HepG2 (cell line): ENCODE data around the gene SIRT7. TPM values are rescaled to one million over a fixed set of nuclear protein-coding genes. Genes with fewer than 3 reads are reported as not detected.

Experiments
- CENPT ChIP-seq: sonication (generic); formaldehyde crosslinking; IDR thresholded peaks from 2 replicates; pipeline ENCODE4 v1.8.0; 2022; ENCODE audit warnings: low read depth, mild to moderate bottlenecking, moderate library complexity, missing genetic modification reagents
- CHCHD3 ChIP-seq: sonication (generic); formaldehyde crosslinking; IDR thresholded peaks from 2 replicates; pipeline ENCODE4 v1.8.0; 2022; ENCODE audit warnings: mild to moderate bottlenecking, missing genetic modification reagents, moderate library complexity
- MAF1 ChIP-seq: sonication (generic); formaldehyde crosslinking; IDR thresholded peaks from 2 replicates; pipeline ENCODE4 v1.5.0; 2020; ENCODE audit warnings: missing genetic modification reagents, borderline replicate concordance
- NFRKB ChIP-seq: fragments of 450-650 bp; IDR thresholded peaks from 2 replicates; pipeline ENCODE4 v1.6.1; 2017
- PHF20 ChIP-seq: sonication (generic); formaldehyde crosslinking; IDR thresholded peaks from 2 replicates; pipeline ENCODE4 v1.5.0; 2020; ENCODE audit warnings: mild to moderate bottlenecking, missing genetic modification reagents
- SMYD3 ChIP-seq: sonication (generic); formaldehyde crosslinking; IDR thresholded peaks from 2 replicates; pipeline ENCODE4 v1.8.1; 2023; ENCODE audit warnings: mild to moderate bottlenecking, missing genetic modification reagents
- ZNF205 ChIP-seq: IDR thresholded peaks from 2 replicates; pipeline ENCODE4 v1.6.1; 2018; ENCODE audit warnings: missing biosample characterization, missing genetic modification reagents
- ZNF24 ChIP-seq: fragments of 450-650 bp; IDR thresholded peaks from 2 replicates; pipeline ENCODE4 v1.6.1; 2017; ENCODE audit warnings: antibody characterized with exemption, mild to moderate bottlenecking
- ZNF263 ChIP-seq: sonication (generic); formaldehyde crosslinking; IDR thresholded peaks from 2 replicates; pipeline ENCODE4 v1.4.0; 2020; ENCODE audit warnings: missing genetic modification reagents
- ZNF496 ChIP-seq: sonication (generic); formaldehyde crosslinking; IDR thresholded peaks from 2 replicates; pipeline ENCODE4 v1.8.1; 2023; ENCODE audit warnings: mild to moderate bottlenecking, moderate library complexity, missing genetic modification reagents; ENCODE audit not compliant: insufficient replicate concordance
- ZNF563 ChIP-seq: sonication (generic); formaldehyde crosslinking; IDR thresholded peaks from 2 replicates; pipeline ENCODE4 v1.8.0; 2022; ENCODE audit warnings: mild to moderate bottlenecking, moderate library complexity, missing genetic modification reagents
- ZNF567 ChIP-seq: sonication (generic); formaldehyde crosslinking; IDR thresholded peaks from 2 replicates; pipeline ENCODE4 v1.8.1; 2023; ENCODE audit warnings: mild to moderate bottlenecking, missing genetic modification reagents, borderline replicate concordance
- ZNF598 ChIP-seq: sonication (generic); formaldehyde crosslinking; IDR thresholded peaks from 2 replicates; pipeline ENCODE4 v1.5.1; 2020; ENCODE audit warnings: mild to moderate bottlenecking, missing genetic modification reagents, borderline replicate concordance
- polyA plus RNA-seq, 8 experiments: library from polyadenylated mRNA; depleted of rRNA in 3 of 8; stranded (reverse) in 7 of 8; unstranded in 1 of 8; fragments of >200 nt; fragmentation: Illumina TruSeq in 4 of 8; extraction: Trizol in 4 of 8; gene quantifications; 2 replicates each; pipeline versions ENCODE4 v1.2.1 to v1.2.3, GENCODE V29; 2011 to 2016; ENCODE audit warnings: low read depth in 4 of 8, missing spikeins in 1 of 8, mixed read lengths in 1 of 8; ENCODE audit not compliant: insufficient read depth in 1 of 8
- total RNA-seq, 5 experiments: library from RNA; depleted of rRNA; stranded (reverse); fragments of >200 nt; fragmentation: Illumina TruSeq; extraction: Trizol; gene quantifications; 2 replicates each; pipeline ENCODE4 v1.2.3, GENCODE V29; 2016; ENCODE audit warnings: low read depth in 1 of 5
- TF ChIP-seq, protein P1 (sequence below): IDR thresholded peaks from 2 replicates; pipeline ENCODE4 v1.6.1; 2016; ENCODE audit warnings: low read depth, control low read depth
- TF ChIP-seq, protein P2 (sequence below): sonication (generic); formaldehyde crosslinking; IDR thresholded peaks from 2 replicates; pipeline ENCODE4 v1.4.0; 2020; ENCODE audit warnings: mild to moderate bottlenecking, missing genetic modification reagents
- TF ChIP-seq, protein P3 (sequence below): sonication (generic); formaldehyde crosslinking; IDR thresholded peaks from 2 replicates; pipeline ENCODE4 v1.9.0; 2021; ENCODE audit warnings: missing genetic modification reagents, mild to moderate bottlenecking, borderline replicate concordance

SIRT7 gene
- total and polyA plus RNA-seq, 2 of the 13 experiments (the other 11 are each of a cell fraction or from before 2014, with no cell fraction given) = 8.3 to 24.8 TPM

- TF ChIP-seq, protein P1, sequence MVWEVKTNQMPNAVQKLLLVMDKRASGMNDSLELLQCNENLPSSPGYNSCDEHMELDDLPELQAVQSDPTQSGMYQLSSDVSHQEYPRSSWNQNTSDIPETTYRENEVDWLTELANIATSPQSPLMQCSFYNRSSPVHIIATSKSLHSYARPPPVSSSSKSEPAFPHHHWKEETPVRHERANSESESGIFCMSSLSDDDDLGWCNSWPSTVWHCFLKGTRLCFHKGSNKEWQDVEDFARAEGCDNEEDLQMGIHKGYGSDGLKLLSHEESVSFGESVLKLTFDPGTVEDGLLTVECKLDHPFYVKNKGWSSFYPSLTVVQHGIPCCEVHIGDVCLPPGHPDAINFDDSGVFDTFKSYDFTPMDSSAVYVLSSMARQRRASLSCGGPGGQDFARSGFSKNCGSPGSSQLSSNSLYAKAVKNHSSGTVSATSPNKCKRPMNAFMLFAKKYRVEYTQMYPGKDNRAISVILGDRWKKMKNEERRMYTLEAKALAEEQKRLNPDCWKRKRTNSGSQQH = no peak
- TF ChIP-seq, protein P2, sequence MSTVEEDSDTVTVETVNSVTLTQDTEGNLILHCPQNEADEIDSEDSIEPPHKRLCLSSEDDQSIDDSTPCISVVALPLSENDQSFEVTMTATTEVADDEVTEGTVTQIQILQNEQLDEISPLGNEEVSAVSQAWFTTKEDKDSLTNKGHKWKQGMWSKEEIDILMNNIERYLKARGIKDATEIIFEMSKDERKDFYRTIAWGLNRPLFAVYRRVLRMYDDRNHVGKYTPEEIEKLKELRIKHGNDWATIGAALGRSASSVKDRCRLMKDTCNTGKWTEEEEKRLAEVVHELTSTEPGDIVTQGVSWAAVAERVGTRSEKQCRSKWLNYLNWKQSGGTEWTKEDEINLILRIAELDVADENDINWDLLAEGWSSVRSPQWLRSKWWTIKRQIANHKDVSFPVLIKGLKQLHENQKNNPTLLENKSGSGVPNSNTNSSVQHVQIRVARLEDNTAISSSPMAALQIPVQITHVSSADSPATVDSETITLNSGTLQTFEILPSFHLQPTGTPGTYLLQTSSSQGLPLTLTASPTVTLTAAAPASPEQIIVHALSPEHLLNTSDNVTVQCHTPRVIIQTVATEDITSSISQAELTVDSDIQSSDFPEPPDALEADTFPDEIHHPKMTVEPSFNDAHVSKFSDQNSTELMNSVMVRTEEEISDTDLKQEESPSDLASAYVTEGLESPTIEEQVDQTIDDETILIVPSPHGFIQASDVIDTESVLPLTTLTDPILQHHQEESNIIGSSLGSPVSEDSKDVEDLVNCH (CRISPR knock-in tag) = no peak
- TF ChIP-seq MAF1 (CRISPR knock-in tag) = no peak
- no peak for TF ChIP-seq NFRKB
- TF ChIP-seq ZNF563 (CRISPR knock-in tag) = no peak
- TF ChIP-seq ZNF205 = no peak
- TF ChIP-seq ZNF567 (CRISPR knock-in tag) = no peak
- no peak for TF ChIP-seq ZNF496 (CRISPR knock-in tag)
- no peak for TF ChIP-seq PHF20
- TF ChIP-seq, protein P3, sequence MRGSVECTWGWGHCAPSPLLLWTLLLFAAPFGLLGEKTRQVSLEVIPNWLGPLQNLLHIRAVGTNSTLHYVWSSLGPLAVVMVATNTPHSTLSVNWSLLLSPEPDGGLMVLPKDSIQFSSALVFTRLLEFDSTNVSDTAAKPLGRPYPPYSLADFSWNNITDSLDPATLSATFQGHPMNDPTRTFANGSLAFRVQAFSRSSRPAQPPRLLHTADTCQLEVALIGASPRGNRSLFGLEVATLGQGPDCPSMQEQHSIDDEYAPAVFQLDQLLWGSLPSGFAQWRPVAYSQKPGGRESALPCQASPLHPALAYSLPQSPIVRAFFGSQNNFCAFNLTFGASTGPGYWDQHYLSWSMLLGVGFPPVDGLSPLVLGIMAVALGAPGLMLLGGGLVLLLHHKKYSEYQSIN (CRISPR knock-in tag) = no peak
- TF ChIP-seq CENPT (CRISPR knock-in tag) = no peak
- no peak for TF ChIP-seq CHCHD3 (CRISPR knock-in tag)
- no peak for TF ChIP-seq ZNF24
- no peak for TF ChIP-seq SMYD3 (CRISPR knock-in tag)
- no peak for TF ChIP-seq ZNF263 (CRISPR knock-in tag)
- 0 out of 2 replicates have a peak, but pooled peaks have one; percentile 38 for TF ChIP-seq ZNF598
These were observed 43.8 kb upstream of the SIRT7 start (continued) for GRCh38 chr17:81961521-81962498.
